Stimulated activated memory B cell treated with anti-CD40 and anti-IgM and Interleukin-4, amounts not matched to agents 10 μg/mL and 1 μg/mL and 100 μg/mL, for 72 hours (primary cell): ENCODE results near the gene SKA2.
A peak's percentile ranks its signal among the peaks of the same experiment; 100 is the strongest.
"Not testable (repeated sequence)": the region's sequence is repeated elsewhere in the genome, so short reads cannot be mapped to it uniquely, and the experiment has no call there.

Experiments used
- ATAC-seq: fragments of 150-1000 bp; cut with Tn5 transposase; 2 replicates; pipeline ENCODE4 v1.10.0; 2021
- H3K27ac Mint-ChIP-seq: one replicate; pipeline ENCODE4 v1.8.0; 2022; ENCODE audit warnings: mild to moderate bottlenecking, mixed read lengths
- H3K27me3 Mint-ChIP-seq: one replicate; pipeline ENCODE4 v1.8.0; 2022; ENCODE audit warnings: mixed read lengths
- H3K36me3 Mint-ChIP-seq: one replicate; pipeline ENCODE4 v1.8.0; 2022; ENCODE audit warnings: mixed read lengths
- H3K4me1 Mint-ChIP-seq: one replicate; pipeline ENCODE4 v1.8.0; 2022; ENCODE audit warnings: mixed read lengths
- H3K4me3 Mint-ChIP-seq: one replicate; pipeline ENCODE4 v1.8.0; 2022; ENCODE audit warnings: mild to moderate bottlenecking, moderate library complexity, mixed read lengths
- H3K9me3 Mint-ChIP-seq: one replicate; pipeline ENCODE4 v1.8.0; 2022; ENCODE audit warnings: mixed read lengths

SKA2 gene

GRCh38 chr17:59165933-59166342, 11.0 kb upstream of the SKA2 start:
- Mint-ChIP-seq H3K27ac (peak overlapping the region; percentile 51), H3K27me3 (no peaks in the 10 kb centered on the region), H3K4me1 (peaks cover 7% of the 10 kb centered on the region), H3K9me3 (no peaks in the 10 kb centered on the region), H3K4me3 (no peak overlapping the region), H3K36me3 (no peaks in the 10 kb centered on the region)
- ATAC-seq, result peak; percentile 90

DNA sequence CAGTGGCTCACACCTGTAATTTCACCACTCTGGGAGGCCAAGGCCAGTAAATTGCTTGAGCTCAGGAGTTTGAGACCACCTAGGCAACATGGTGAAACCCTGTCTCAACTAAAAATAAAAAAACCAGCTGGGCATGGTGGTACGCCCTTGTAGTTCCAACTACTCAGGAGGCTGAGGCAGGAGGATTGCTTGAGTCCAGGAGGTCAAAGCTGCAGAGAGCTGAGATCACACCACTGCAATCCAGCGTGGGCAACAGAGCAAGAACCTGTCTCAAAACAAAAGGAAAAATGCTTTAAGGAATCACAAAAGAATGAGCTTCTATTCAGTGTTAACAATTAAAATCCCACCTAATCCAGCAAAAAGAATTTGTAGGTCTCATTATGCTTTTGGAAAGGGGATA, 6.5 kb upstream of the SKA2 start:
- Mint-ChIP-seq H3K4me1 (no peaks in the 10 kb centered on the region), H3K27me3 (no peaks in the 10 kb centered on the region), H3K36me3 (no peaks in the 10 kb centered on the region), H3K4me3 (no peak overlapping the region), H3K27ac (peak overlapping the region; percentile 30), H3K9me3 (no peaks in the 10 kb centered on the region)
- no peak for ATAC-seq

GRCh38 chr17:59160157-59161025, 5.4 kb upstream of the SKA2 start:
- no peak for ATAC-seq
- Mint-ChIP-seq H3K4me1 (no peaks in the 10 kb centered on the region), H3K4me3 (no peak overlapping the region), H3K9me3 (no peaks in the 10 kb centered on the region), H3K36me3 (no peaks in the 10 kb centered on the region), H3K27me3 (no peaks in the 10 kb centered on the region), H3K27ac (peak overlapping the region; percentile 1)

DNA sequence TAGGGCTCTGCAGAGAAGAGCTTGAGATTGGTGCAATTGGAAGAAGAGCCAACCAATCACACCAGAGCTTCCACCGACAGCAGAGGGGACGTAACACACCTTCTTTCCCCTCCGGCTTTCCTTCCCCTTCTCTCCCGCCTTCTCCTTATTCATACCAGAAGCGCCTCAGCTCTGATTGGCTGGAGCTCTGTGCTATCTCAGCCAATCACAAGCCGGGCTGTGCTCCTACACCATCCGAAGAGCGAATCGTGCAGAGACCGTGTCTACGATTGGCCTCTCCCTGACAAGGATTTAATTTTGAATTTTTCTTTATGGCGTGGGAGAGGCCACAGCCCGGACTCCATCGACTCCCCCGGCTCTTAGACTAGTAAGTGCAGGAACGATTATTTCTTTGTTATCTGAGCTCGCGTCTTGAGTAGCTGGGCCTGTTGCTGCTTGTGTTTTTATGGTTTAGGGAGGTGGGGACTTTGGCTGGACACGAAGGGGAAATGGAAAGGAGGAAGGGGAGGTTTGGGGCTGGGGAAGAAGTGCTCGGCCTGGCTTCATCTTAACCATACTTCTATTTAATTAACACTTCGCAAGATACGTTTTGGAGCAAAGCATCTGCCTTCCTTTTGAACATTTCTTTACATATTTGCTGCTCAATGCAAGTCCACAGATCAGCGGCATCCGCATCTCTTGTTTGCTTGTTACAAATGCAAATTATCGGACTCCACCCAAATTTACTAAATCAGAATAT, 622 bp upstream of the SKA2 start, which contains the start of gene PRR11:
Gene PRR11 (plus strand): TSS at position 308 of the 739 bp plus-strand sequence. CDS start 14,007 bp downstream, outside the sequence.
- H3K4me1 Mint-ChIP-seq, result peaks cover 16% of the 10 kb centered on the region
- H3K27me3 Mint-ChIP-seq, result no peaks in the 10 kb centered on the region
- no peaks in the 10 kb centered on the region for H3K36me3 Mint-ChIP-seq
- H3K27ac Mint-ChIP-seq, result no peak within 1 kb of the TSS
- peak within 1 kb of the TSS; percentile 29 for H3K4me3 Mint-ChIP-seq
- ATAC-seq, result peak; percentile 97
- no peaks in the 10 kb centered on the region for H3K9me3 Mint-ChIP-seq

DNA sequence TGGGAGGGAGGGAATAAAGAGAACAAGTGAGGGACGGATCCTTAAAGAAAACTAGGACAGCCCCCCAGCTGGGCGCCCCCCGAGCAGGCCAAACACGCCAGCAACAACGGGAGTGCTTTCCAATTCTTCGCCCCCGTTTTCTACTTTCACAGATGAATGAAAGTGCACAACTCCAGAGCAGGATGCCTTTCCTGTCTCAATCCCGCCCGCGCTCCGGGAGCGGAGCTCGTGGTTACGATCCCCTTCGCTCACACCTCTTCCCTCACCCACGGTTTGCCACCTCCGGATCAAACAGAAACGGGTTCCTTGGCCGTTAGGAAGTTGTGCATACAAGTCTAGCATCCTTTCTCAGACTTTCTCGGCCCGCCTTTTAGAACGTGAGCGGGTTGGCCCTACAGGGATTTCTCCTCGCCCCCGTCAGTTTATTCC, 680 bp downstream of the SKA2 start:
- ATAC-seq, result no peak
- Mint-ChIP-seq H3K9me3 (no peaks in the 10 kb centered on the region), H3K4me1 (peaks cover 22% of the 10 kb centered on the region), H3K27ac (no peak overlapping the region), H3K27me3 (no peaks in the 10 kb centered on the region), H3K36me3 (no peaks in the 10 kb centered on the region), H3K4me3 (no peak overlapping the region)

DNA sequence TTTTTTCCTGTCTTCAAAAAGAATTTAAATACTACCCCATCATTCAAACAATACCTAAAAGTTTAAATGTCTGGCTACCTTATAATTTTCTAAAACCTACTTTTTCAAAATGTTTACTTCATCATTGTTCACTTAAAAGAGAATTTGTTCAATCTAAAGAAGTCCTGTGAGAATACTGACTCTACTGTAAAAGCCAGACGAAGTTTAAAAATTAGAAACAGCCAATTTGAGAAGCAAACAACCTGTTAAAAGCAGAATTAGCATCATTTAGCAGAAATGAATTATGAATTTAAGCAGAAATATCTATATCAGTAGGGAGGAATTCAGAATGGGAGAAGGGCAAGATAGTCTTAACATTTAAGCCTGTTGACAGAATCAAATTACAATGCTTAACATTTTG, 2.1 kb downstream of the SKA2 start:
- H3K36me3 Mint-ChIP-seq, result no peaks in the 10 kb centered on the region
- H3K4me1 Mint-ChIP-seq, result peaks cover 22% of the 10 kb centered on the region
- H3K4me3 Mint-ChIP-seq, result no peak overlapping the region
- no peaks in the 10 kb centered on the region for H3K27me3 Mint-ChIP-seq
- ATAC-seq, result no peak
- H3K27ac Mint-ChIP-seq, result no peak overlapping the region
- no peaks in the 10 kb centered on the region for H3K9me3 Mint-ChIP-seq

GRCh38 chr17:59151591-59151990, 3.4 kb downstream of the SKA2 start:
- H3K27me3 Mint-ChIP-seq, result no peaks in the 10 kb centered on the region
- H3K36me3 Mint-ChIP-seq, result no peaks in the 10 kb centered on the region
- H3K9me3 Mint-ChIP-seq, result no peaks in the 10 kb centered on the region
- ATAC-seq, result no peak
- H3K4me3 Mint-ChIP-seq, result no peak overlapping the region
- H3K27ac Mint-ChIP-seq, result no peak overlapping the region
- H3K4me1 Mint-ChIP-seq, result peaks cover 22% of the 10 kb centered on the region

GRCh38 chr17:59151006-59151405, 4.0 kb downstream of the SKA2 start:
- Mint-ChIP-seq H3K27ac (no peak overlapping the region), H3K4me1 (peaks cover 22% of the 10 kb centered on the region), H3K4me3 (no peak overlapping the region), H3K27me3 (no peaks in the 10 kb centered on the region), H3K36me3 (no peaks in the 10 kb centered on the region), H3K9me3 (no peaks in the 10 kb centered on the region)
- no peak for ATAC-seq

DNA sequence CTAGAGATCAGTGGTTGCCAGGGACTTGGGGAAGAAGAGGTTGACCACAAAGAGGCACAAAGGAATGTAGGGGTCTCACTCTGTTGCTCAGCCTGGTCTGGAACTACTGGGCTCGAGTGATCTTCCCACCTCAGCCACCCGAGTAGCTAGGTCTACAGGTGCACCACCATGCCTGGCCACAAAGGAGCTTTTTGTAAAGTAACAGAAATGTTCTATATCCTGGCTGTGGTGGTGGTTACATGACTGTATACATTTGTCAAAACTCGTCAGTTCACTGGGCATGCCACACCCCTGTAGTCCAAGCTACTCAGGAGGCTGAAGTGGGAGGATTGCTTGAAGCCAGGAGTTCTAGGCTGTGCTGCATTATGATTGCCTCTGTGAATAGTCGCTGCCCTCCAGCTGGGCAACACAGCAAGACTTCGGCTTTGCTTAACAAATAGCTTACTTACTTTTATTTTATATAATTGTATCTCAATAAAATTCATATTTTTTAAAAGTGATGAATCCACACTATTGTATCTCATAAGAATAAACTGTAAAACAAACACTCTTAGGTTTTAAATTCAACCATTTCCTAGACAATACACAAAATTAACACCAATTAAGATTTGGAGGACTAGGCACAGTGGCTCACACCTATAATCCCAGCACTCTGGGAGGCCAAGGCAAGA, 5.0 kb downstream of the SKA2 start:
- H3K27ac Mint-ChIP-seq, result no peak overlapping the region
- H3K4me1 Mint-ChIP-seq, result peaks cover 30% of the 10 kb centered on the region
- H3K27me3 Mint-ChIP-seq, result no peaks in the 10 kb centered on the region
- H3K36me3 Mint-ChIP-seq, result peaks cover 7% of the 10 kb centered on the region
- ATAC-seq, result no peak
- no peaks in the 10 kb centered on the region for H3K9me3 Mint-ChIP-seq
- no peak overlapping the region for H3K4me3 Mint-ChIP-seq

DNA sequence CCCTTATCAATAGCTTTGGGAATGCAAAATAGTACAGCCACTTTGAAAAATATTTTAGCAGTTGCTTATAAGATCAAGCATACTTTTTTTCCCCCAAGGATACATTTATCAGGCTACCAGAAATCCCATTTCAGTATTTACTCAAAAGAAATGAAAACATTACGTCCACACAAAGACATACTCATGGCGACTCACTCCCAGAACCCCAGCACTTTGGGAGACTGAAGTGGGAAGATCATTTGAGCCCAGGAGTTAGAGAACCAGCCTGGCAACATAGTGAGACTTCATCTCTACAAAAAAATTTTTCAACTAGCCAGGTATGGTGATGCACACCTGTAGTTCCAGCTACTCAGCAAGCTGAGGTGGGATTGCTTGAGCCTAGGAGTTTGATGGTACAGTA, 5.9 kb downstream of the SKA2 start:
- H3K27ac Mint-ChIP-seq, result no peak overlapping the region
- peaks cover 13% of the 10 kb centered on the region for H3K36me3 Mint-ChIP-seq
- peaks cover 26% of the 10 kb centered on the region for H3K4me1 Mint-ChIP-seq
- ATAC-seq, result no peak
- H3K27me3 Mint-ChIP-seq, result no peaks in the 10 kb centered on the region
- H3K4me3 Mint-ChIP-seq, result no peak overlapping the region
- no peaks in the 10 kb centered on the region for H3K9me3 Mint-ChIP-seq

DNA sequence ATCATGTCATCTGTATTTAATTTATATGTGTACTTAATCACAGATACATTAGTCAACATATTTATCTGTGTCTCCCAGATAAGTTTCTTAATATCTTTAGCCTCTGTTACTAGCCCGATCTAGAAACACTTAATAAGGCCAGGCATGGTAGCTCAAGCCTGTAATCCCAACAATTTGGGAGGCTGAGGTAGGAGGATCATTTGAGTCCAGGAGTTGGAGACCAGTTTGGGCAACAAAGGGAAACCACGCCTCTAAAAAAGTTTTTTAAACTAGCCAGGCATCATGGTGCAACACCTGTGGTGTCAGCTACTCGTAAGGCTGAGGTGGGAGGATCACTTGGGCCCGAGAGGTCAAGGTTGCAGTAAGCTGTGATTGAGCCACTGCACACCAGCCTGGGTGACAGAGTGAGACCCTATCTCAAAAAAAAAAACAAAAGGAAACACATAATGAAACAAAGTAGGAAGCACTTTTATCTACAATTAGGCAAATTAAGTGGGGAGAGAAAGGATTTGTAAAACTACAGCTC, 9.4 kb downstream of the SKA2 start:
- H3K27ac Mint-ChIP-seq, result no peak overlapping the region
- H3K4me1 Mint-ChIP-seq, result peaks cover 15% of the 10 kb centered on the region
- H3K27me3 Mint-ChIP-seq, result no peaks in the 10 kb centered on the region
- H3K4me3 Mint-ChIP-seq, result no peak overlapping the region
- no peaks in the 10 kb centered on the region for H3K9me3 Mint-ChIP-seq
- ATAC-seq, result no peak
- peaks cover 16% of the 10 kb centered on the region for H3K36me3 Mint-ChIP-seq

GRCh38 chr17:59141860-59142259, 13.1 kb downstream of the SKA2 start:
- no peaks in the 10 kb centered on the region for H3K27me3 Mint-ChIP-seq
- H3K4me3 Mint-ChIP-seq, result no peak overlapping the region
- ATAC-seq, result no peak
- H3K4me1 Mint-ChIP-seq, result peaks cover 8% of the 10 kb centered on the region
- peaks cover 16% of the 10 kb centered on the region for H3K36me3 Mint-ChIP-seq
- H3K9me3 Mint-ChIP-seq, result no peaks in the 10 kb centered on the region
- no peak overlapping the region for H3K27ac Mint-ChIP-seq

DNA sequence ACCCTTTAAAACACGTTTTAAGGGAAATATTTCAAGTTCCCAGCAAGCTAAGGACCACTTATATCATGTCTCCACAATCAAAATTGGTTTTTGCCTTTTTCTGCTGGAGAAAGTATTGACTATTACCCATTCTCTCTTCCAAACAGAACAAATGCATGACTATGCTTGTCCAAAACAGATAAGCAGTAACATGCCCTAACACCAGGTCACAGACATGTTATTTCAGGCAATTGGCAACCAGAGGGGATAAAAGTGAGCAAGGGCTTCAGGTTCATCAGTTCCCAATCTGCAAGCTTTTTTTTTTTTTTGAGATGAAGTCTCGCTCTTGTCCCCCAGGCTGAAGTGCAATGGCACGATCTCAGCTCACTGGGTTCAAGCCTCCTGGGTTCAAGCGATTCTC, 15.0 kb downstream of the SKA2 start:
- H3K36me3 Mint-ChIP-seq, result peaks cover 9% of the 10 kb centered on the region
- H3K4me3 Mint-ChIP-seq, result no peak overlapping the region
- ATAC-seq, result no peak
- no peaks in the 10 kb centered on the region for H3K27me3 Mint-ChIP-seq
- no peaks in the 10 kb centered on the region for H3K9me3 Mint-ChIP-seq
- no peak overlapping the region for H3K27ac Mint-ChIP-seq
- H3K4me1 Mint-ChIP-seq, result no peaks in the 10 kb centered on the region

DNA sequence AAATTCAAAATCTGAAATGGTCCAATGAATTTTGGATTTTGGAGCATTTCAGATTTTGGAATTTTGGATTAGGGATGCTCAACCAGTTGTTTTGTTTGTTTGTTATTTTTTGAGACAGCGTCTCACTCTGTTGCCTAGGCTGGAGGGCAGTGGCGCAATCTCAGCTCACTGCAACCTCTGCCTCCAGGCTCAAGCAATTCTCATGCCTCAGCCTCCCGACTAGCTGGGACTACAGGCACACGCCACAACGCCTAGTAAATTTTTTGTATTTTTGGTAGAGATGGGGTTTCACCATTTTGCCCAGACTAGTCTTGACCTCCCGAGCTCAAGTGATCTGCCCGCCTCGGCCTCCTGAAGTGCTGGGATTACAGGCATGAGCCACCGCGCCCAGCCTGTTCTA, 16.6 kb downstream of the SKA2 start:
- not testable (repeated sequence) for H3K9me3 Mint-ChIP-seq, H3K4me3 Mint-ChIP-seq

DNA sequence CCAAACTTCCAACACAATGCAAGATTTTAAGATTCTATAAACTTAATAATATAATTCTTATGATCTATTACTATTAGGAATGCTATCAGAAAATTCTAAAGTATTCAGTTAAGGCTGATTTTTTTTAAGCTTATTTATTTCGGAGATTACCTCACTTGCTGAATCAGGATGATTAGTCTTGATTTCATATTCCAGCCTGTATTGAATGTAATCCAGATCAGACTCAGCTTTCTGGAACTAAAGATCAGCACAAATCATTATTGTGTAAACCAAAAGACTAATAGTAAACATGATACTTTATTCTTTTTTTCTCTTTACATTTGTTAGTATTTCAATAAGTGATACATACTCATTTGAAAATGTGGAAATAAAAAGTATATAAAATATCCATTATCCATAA, 23.9 kb downstream of the SKA2 start:
- H3K27me3 Mint-ChIP-seq, result no peaks in the 10 kb centered on the region
- ATAC-seq, result no peak

More for the DNA sequence above, 16.6 kb downstream of the SKA2 start:
- not testable (repeated sequence) for H3K36me3 Mint-ChIP-seq, H3K27me3 Mint-ChIP-seq, H3K27ac Mint-ChIP-seq, ATAC-seq, H3K4me1 Mint-ChIP-seq

More for the DNA sequence above, 23.9 kb downstream of the SKA2 start:
- Mint-ChIP-seq H3K4me1 (peaks cover 6% of the 10 kb centered on the region), H3K9me3 (no peaks in the 10 kb centered on the region), H3K36me3 (peaks cover 19% of the 10 kb centered on the region), H3K27ac (no peak overlapping the region), H3K4me3 (no peak overlapping the region)
